ENCODE data around the gene SH3GL3. TPM values are rescaled to one million over a fixed set of nuclear protein-coding genes. Genes with fewer than 3 reads are reported as not detected.
A peak's percentile ranks its signal among the peaks of the same experiment; 100 is the strongest.

SH3GL3 gene
- total RNA-seq, 1 donor from 2014 or later: not detected

GRCh38 chr15:83558146-83558545, 111.0 kb downstream of the SH3GL3 start:
- TF ChIP-seq, protein P1, sequence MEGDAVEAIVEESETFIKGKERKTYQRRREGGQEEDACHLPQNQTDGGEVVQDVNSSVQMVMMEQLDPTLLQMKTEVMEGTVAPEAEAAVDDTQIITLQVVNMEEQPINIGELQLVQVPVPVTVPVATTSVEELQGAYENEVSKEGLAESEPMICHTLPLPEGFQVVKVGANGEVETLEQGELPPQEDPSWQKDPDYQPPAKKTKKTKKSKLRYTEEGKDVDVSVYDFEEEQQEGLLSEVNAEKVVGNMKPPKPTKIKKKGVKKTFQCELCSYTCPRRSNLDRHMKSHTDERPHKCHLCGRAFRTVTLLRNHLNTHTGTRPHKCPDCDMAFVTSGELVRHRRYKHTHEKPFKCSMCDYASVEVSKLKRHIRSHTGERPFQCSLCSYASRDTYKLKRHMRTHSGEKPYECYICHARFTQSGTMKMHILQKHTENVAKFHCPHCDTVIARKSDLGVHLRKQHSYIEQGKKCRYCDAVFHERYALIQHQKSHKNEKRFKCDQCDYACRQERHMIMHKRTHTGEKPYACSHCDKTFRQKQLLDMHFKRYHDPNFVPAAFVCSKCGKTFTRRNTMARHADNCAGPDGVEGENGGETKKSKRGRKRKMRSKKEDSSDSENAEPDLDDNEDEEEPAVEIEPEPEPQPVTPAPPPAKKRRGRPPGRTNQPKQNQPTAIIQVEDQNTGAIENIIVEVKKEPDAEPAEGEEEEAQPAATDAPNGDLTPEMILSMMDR (IDR thresholded peaks at IDR 0.05; ENCODE audit: borderline replicate concordance): no peak
- Histone ChIP-seq H3K36me3 (no peaks in the 10 kb centered on the region), H3K4me1 (no peaks in the 10 kb centered on the region), H3K27me3 (ENCODE audit: low read depth) (peaks cover 24% of the 10 kb centered on the region), H3K4me3 (no peak overlapping the region), H3K27ac (replicated peaks) (no peak overlapping the region), H3K9me3 (replicated peaks) (no peaks in the 10 kb centered on the region)
- DNase-seq: no peak
- intact Hi-C loops (cut with micrococcal nuclease): loop anchor here (5.0 kb wide), 1 partner anchor 121 kb away; no protein-coding TSS in a partner anchor

DNA sequence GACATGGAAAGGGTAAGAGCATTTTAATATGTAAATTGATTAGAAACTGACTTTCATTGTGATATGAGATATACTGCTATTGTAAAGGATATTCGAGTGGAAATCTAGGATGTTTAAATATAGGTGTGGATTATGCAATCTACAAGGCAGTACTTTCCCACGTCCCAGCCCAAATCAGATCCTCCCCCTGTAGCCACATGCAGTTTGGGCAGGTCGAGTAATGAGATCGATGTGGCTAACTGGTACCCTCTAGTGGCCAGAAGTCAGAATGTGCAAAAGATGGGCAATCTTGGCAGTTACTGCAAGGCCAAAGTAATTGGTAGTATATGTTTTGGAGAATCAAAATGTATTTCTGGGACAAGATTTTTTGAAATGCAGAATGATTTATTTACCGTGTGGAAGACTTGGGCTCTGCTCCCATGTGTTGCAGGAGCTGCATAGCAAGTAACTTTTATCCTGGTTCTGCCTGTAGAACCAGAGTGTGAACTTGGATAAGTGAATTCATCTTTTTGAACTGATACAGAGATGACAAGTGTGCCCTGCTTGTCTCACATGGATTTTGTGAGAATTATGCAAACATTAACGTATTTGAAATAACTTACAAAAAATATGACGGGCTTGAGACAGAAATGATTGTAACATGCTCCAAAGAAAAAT, 112.3 kb downstream of the SH3GL3 start:
- DNase-seq: no peak
- H3K4me3 ChIP-seq: no peak overlapping the region
- H3K27ac ChIP-seq (replicated peaks): no peak overlapping the region
- peaks cover 14% of the 10 kb centered on the region for H3K27me3 ChIP-seq (ENCODE audit: low read depth)
- H3K4me1 ChIP-seq: no peaks in the 10 kb centered on the region
- no peaks in the 10 kb centered on the region for H3K36me3 ChIP-seq
- intact Hi-C loops (cut with micrococcal nuclease): loop anchor here (5.0 kb wide), 1 partner anchor 122 kb away; no protein-coding TSS in a partner anchor
- TF ChIP-seq, protein P1 (IDR thresholded peaks at IDR 0.05; ENCODE audit: borderline replicate concordance): peak; percentile 84
- no peaks in the 10 kb centered on the region for H3K9me3 ChIP-seq (replicated peaks)

GRCh38 chr15:83561661-83562060, 114.5 kb downstream of the SH3GL3 start:
- Histone ChIP-seq H3K9me3 (replicated peaks) (no peaks in the 10 kb centered on the region), H3K4me3 (no peak overlapping the region), H3K27me3 (ENCODE audit: low read depth) (peaks cover 7% of the 10 kb centered on the region), H3K4me1 (no peaks in the 10 kb centered on the region), H3K36me3 (no peaks in the 10 kb centered on the region), H3K27ac (replicated peaks) (no peak overlapping the region)
- TF ChIP-seq, protein P1 (IDR thresholded peaks at IDR 0.05; ENCODE audit: borderline replicate concordance): no peak
- intact Hi-C loops (cut with micrococcal nuclease): no loop called here
- no peak for DNase-seq

- intact Hi-C loops (cut with micrococcal nuclease): no loop called here
- H3K4me1 ChIP-seq: no peaks in the 10 kb centered on the region
- H3K27ac ChIP-seq (replicated peaks): no peak overlapping the region
- DNase-seq: no peak
- no peaks in the 10 kb centered on the region for H3K36me3 ChIP-seq
- H3K27me3 ChIP-seq (ENCODE audit: low read depth): no peaks in the 10 kb centered on the region
- H3K9me3 ChIP-seq (replicated peaks): no peaks in the 10 kb centered on the region
- TF ChIP-seq, protein P1 (IDR thresholded peaks at IDR 0.05; ENCODE audit: borderline replicate concordance): no peak
- no peak overlapping the region for H3K4me3 ChIP-seq
These were observed 118.0 kb downstream of the SH3GL3 start for GRCh38 chr15:83565138-83565537.

DNA sequence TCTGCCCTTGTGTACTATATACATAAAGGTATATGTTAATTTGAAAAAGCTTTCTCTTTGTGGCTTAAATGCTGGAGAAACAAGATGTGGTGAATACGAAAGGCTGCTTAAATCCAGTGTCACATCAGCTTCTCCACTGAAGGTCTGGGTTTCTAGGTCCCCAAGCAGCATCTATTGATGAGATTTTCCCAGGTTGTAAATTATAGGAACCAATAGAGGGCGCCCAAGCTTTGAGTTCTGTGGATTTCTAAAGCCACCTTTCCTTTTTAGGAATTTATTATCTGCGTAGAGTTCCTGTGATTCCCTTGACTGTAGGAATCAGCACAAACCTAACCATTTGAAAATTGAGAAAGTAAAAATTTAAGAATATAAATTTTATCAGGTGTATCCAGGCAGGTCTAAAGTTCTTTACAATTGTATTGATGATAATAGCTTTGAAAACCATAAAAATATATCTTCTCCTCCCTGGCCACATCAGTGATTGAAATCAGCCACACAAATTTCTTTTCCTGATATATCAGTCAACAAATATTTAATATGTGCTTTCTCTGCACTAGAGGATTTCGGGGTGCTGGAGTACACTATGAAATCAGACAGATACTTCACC, 118.5 kb downstream of the SH3GL3 start:
- no peak overlapping the region for H3K27ac ChIP-seq (replicated peaks)
- TF ChIP-seq, protein P1 (IDR thresholded peaks at IDR 0.05; ENCODE audit: borderline replicate concordance): peak; percentile 71
- DNase-seq: no peak
- H3K27me3 ChIP-seq (ENCODE audit: low read depth): no peaks in the 10 kb centered on the region
- H3K9me3 ChIP-seq (replicated peaks): no peaks in the 10 kb centered on the region
- H3K4me1 ChIP-seq: no peaks in the 10 kb centered on the region
- intact Hi-C loops (cut with micrococcal nuclease): no loop called here
- no peak overlapping the region for H3K4me3 ChIP-seq
- no peaks in the 10 kb centered on the region for H3K36me3 ChIP-seq

Measured in left ventricle myocardium inferior (tissue), 1 donor.